Thoracic aorta (tissue), 2 donors: Measurements from ENCODE around the gene RGS7. TPM values are rescaled to one million over a fixed set of nuclear protein-coding genes. Genes with fewer than 3 reads are reported as not detected.

Experiments
- ATAC-seq: fragments of 150-250 bp; one replicate; pipeline ENCODE4 v1.8.0; 2017; ENCODE audit warnings: low read depth; ENCODE audit not compliant: insufficient number of reproducible peaks, low FRiP score
- DNase-seq: peaks from one replicate; pipeline ENCODE4 v3.0.0-alpha.2; 2020; ENCODE audit warnings: low spot score
- H3K27ac ChIP-seq, 2 donors: fragments of 200-600 bp; sonication (generic); 1 replicate in 1 of 2; 2 replicates in 1 of 2; pipeline ENCODE4 v1.5.1; 2016; ENCODE audit warnings: mild to moderate bottlenecking in 2 of 2, moderate library complexity in 2 of 2
- H3K27me3 ChIP-seq: fragments of 200-600 bp; sonication (generic); replicated peaks from 2 replicates; pipeline ENCODE4 v1.6.0; 2016; ENCODE audit warnings: mild to moderate bottlenecking; ENCODE audit not compliant: insufficient read depth
- H3K36me3 ChIP-seq: fragments of 200-600 bp; sonication (generic); one replicate; pipeline ENCODE4 v1.5.1; 2016
- H3K4me1 ChIP-seq, 2 donors: fragments of 200-600 bp; sonication (generic); 1 replicate in 1 of 2; 2 replicates in 1 of 2; pipeline versions ENCODE4 v1.5.1 to v1.6.0; 2016; ENCODE audit warnings: low read depth in 2 of 2, mild to moderate bottlenecking in 1 of 2; ENCODE audit not compliant: control insufficient read depth in 1 of 2
- H3K4me3 ChIP-seq: fragments of 200-600 bp; sonication (generic); 2 replicates; pipeline ENCODE4 v1.5.1; 2016; ENCODE audit warnings: mild to moderate bottlenecking
- H3K9me3 ChIP-seq: fragments of 200-600 bp; sonication (generic); 2 replicates; pipeline ENCODE4 v1.5.1; 2016
- total RNA-seq, 2 donors: library from RNA; depleted of rRNA; stranded (reverse); fragments of >200 nt; gene quantifications; one replicate each; pipeline versions ENCODE4 v1.1.0 to v1.2.3, GENCODE V29; 2016
- TF ChIP-seq, protein P1 (sequence below): fragments of 200-600 bp; sonication (generic); IDR thresholded peaks from one replicate; pipeline ENCODE4 v1.5.1; 2019; ENCODE audit warnings: antibody characterized with exemption

The RGS7 gene
- total RNA-seq, 2 donors from 2014 or later, result not detected

DNA sequence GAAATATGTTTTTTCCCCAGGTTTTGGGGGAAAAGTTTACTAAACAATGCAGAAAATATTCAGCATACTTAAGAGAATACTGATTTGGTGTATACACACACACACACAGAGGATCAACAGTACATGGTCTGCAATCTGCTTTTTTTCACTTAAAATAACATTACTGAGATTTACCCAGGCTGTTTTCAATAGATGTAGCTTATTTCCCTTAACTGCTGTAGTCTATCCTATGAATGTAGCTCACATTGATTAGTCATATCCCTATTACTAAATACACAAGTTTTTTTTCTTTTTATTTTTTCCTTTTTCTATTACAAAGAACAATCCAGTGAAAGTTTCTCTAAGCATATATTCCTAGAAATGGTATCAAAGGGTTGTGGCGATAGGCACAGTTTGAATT is 478.4 kb downstream of the RGS7 start:
- DNase-seq (no peak), ATAC-seq (no peak)
- Histone ChIP-seq H3K27ac (no peak overlapping the region), H3K9me3 (no peaks in the 10 kb centered on the region), H3K4me3 (no peak overlapping the region), H3K27me3 (no peaks in the 10 kb centered on the region), H3K36me3 (no peaks in the 10 kb centered on the region), H3K4me1 (no peaks in the 10 kb centered on the region)
- TF ChIP-seq, protein P1, sequence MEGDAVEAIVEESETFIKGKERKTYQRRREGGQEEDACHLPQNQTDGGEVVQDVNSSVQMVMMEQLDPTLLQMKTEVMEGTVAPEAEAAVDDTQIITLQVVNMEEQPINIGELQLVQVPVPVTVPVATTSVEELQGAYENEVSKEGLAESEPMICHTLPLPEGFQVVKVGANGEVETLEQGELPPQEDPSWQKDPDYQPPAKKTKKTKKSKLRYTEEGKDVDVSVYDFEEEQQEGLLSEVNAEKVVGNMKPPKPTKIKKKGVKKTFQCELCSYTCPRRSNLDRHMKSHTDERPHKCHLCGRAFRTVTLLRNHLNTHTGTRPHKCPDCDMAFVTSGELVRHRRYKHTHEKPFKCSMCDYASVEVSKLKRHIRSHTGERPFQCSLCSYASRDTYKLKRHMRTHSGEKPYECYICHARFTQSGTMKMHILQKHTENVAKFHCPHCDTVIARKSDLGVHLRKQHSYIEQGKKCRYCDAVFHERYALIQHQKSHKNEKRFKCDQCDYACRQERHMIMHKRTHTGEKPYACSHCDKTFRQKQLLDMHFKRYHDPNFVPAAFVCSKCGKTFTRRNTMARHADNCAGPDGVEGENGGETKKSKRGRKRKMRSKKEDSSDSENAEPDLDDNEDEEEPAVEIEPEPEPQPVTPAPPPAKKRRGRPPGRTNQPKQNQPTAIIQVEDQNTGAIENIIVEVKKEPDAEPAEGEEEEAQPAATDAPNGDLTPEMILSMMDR, result no peak

DNA sequence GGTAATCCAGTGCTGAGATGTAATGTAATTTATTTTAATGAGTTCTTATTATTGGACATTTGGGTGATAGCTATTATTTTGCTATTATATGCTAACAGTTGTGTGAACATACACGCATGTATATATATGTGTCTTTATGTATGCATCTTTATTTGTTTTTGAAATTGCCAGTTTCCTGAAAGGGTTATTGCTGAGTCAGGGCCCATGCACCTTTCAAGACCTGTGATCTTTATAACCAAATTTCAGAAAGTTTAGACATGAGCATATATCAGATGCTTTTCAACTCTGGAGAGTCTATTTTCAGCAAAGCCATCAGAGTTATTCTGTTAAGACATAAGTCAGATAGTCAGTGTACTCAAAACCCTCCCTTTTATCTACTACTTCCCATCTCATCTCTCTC is 479.4 kb downstream of the RGS7 start:
- Histone ChIP-seq H3K4me3 (no peak overlapping the region), H3K27ac (no peak overlapping the region), H3K36me3 (no peaks in the 10 kb centered on the region), H3K4me1 (no peaks in the 10 kb centered on the region), H3K9me3 (no peaks in the 10 kb centered on the region), H3K27me3 (no peaks in the 10 kb centered on the region)
- no peak for DNase-seq
- TF ChIP-seq, protein P1, result no peak
- no peak for ATAC-seq

DNA sequence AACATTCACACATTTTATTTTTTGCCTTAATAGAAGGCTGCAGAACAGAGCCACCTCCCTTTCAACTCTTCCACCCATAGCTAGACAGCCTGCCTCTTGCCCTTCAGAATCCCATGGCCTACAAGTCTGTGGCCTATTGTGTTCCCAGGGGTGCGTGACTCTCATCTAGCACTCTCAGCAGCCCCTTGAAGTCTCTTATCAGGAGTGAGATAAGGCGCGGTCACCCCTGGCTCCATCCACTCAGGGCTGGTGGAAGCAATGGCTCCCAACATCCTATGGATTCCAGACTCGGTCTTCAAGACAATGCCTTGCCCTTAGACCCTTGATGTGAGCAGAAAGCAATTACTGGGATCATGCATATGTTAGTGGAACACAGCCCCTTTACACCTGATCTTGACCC is 480.9 kb downstream of the RGS7 start:
- no peaks in the 10 kb centered on the region for H3K9me3 ChIP-seq
- H3K4me1 ChIP-seq, result no peaks in the 10 kb centered on the region
- no peaks in the 10 kb centered on the region for H3K27me3 ChIP-seq
- TF ChIP-seq, protein P1, result no peak
- ATAC-seq (no peak), DNase-seq (no peak)
- H3K36me3 ChIP-seq, result no peaks in the 10 kb centered on the region
- no peak overlapping the region for H3K27ac ChIP-seq
- H3K4me3 ChIP-seq, result no peak overlapping the region

DNA sequence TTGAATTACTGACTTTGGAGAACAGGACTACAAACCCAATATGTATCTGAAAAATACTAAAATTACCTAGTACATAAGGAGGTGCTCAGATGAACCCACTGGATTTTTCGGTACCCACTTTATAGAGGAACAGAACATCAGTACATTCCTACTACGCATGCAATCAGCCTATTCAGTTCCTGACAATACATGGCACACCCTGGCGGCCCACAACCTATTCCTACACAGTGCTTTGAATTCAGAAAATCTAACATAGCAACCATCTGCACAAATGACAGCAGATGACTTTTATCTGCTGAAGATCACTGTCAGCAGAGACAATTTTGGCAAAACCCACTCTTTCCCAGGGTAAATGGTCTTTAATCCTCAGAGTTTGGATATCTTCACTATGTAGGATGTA is 487.9 kb downstream of the RGS7 start:
- ATAC-seq (no peak), DNase-seq (no peak)

DNA sequence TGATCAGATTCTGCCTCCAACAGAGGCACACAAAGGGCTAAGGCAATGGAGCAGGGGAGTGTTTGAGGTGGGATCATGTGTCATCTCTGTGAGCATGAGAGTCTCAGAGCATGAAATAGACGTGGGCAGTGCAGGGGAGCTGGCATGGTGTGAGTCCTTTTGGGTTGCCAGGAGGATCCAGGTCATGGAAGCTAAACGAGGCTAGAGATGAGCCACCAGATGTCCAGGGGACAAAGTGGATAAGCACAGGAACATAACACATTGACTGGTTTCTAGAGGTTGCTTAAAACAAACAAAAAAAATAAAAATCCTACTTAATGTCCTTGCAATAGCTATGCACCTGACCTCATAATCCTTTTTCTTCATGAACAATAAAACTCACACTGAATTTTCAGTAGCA is 490.3 kb downstream of the RGS7 start:
- Histone ChIP-seq H3K9me3 (no peaks in the 10 kb centered on the region), H3K36me3 (no peaks in the 10 kb centered on the region), H3K27ac (no peak overlapping the region), H3K4me3 (no peak overlapping the region), H3K27me3 (no peaks in the 10 kb centered on the region), H3K4me1 (no peaks in the 10 kb centered on the region)
- DNase-seq (no peak), ATAC-seq (no peak)
- TF ChIP-seq, protein P1, result no peak

More for the DNA sequence above, 487.9 kb downstream of the RGS7 start:
- TF ChIP-seq, protein P1, result no peak
- Histone ChIP-seq H3K4me3 (no peak overlapping the region), H3K27me3 (no peaks in the 10 kb centered on the region), H3K4me1 (no peaks in the 10 kb centered on the region), H3K36me3 (no peaks in the 10 kb centered on the region), H3K27ac (no peak overlapping the region), H3K9me3 (no peaks in the 10 kb centered on the region)
